ENCODE measurements around the gene FGFRL1. TPM values are rescaled to one million over a fixed set of nuclear protein-coding genes. Genes with fewer than 3 reads are reported as not detected.
"Not testable (repeated sequence)": the region's sequence is repeated elsewhere in the genome, so short reads cannot be mapped to it uniquely, and the experiment has no call there.

The FGFRL1 gene
- total RNA-seq, 1 donor from 2014 or later: 22.2 TPM

DNA sequence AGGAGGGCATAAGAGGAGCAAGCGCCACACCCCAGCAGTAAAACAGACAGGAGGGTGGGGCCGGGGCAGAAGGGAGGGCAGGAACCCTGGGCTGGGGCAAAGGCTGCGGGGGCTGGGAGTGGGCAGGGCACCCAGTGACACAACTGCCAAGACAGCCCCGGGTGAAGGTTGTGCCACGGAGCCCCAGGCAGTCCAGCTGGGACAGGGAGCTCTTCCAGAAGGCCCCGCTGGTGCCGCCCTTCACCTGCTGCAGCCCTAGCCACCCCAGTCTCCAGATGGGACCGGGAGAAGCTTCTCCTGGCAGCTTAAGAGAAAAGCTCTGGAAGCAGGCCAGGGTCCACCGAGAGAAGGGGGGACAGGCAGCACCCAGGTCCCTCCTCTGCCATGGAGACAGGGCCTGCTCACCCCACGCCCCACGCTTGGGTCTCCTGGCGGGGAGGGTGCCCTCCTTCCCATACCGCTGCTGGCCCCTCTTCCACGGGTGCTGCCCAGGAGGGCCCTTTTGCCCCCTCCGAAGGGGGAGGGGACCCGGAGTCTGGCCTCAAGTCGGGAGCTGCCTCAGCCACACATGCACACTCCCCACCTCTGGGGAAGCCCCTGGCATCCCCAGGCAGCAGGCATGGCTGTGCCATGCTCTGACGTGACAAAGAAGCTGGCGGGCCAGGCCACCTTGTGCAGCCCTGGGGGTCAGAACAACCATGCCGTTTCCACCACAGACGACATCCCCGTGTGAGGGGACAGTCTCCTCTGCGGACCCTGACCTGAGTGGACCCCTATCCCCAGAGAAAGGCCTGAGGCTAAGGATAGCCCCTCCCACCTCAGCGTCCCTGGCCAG is 39.5 kb upstream of the FGFRL1 start:
- ATAC-seq (ENCODE audit: poor library complexity) (no peak), DNase-seq (no peak)
- intact Hi-C loops (cut with DNase I): no loop called here

DNA sequence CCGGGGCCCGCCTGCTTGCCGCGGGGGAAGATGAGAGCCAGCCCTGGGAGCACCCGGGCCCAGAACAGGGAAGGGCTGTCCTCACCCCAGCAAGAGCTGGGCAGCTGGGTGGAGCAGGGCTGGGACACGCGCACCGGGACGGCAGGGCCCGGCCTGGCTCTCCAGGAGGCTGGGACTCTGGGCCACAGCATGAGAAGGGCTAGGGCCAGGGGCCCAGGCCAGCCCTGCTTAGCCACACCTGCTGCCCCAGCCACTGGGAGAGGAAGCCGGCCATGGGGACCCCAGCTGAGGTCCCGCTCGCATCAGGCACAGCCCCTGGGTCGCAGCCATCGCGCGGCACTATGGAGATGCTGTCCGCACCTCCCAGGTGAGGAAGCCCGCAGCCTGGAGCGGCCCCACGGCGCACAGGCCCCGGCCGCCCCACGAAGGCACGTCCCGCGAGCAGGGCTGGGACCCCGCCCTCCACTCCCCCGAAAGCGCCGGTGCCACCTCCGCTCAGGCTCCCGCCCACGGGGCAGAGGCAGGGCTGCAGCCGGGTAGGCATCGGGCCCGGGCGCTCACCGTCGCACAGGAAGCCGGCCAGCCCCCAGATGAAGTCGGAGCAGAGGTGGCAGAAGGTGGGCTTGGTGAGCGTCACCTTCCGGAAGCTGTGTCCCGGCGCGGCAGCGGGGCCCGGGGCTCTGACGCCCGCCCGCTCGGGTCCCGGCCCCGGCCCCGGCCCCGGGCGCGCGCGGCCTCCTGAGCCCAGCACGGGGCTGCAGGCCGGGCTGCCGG is 38.6 kb upstream of the FGFRL1 start:
- intact Hi-C loops (cut with DNase I): no loop called here
- ATAC-seq (ENCODE audit: poor library complexity) (peak; percentile 4), DNase-seq (no peak)

DNA sequence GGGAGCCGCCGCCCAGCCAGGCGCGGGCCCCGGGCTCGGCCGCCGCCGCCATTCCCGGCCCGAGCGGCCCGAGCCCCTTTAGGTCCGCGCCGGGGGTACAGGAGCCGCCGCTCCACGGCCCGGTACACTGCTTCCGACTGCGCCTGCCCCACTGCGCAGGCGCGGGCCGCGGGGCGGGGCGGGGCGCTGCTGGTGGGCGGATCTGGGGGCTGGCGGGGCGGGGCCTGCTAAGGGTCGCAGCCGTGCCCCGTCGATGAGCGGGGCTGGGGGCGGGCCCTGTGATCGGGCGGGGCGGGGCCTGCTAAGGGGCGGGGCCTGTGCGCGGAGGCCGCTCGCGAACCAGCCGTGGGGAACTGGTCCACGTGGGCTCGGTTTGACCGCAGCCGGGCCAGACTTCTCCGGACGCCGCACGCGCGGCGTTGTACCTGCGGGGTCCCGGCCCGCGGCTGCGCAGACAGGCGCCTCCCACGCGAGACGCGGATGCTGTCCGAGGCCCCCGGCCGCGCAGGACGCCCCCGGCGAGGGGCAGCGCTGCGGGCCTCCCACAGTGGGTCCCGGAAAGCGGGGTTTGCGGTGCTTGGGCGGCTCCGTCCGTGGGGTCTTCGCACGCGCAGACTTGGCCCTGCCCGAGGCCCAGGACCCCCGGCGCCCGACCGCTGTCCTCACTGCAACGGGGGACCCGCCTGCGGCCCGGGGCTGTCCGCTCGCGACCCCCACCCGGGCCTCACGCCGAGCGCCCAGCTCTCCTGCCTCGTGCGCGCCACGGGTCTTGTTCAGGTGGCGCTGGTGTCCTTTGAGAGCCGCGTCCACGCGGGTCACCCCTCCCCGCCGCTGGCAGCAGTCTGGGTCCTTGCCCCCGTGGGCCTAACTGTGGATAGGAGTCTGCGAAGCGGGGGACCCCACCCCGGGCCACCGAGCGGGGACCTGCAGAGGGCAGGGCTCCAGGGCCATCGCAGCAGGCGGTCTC is 37.7 kb upstream of the FGFRL1 start, which contains the start of gene DGKQ:
Gene DGKQ (minus strand): TSS at position 139 of the 967 bp plus-strand sequence. CDS start 87 bp downstream, at position 52.
- peak; percentile 99 for ATAC-seq (ENCODE audit: poor library complexity)
- peak; percentile 93 for DNase-seq
- intact Hi-C loops (cut with DNase I): no loop called here

DNA sequence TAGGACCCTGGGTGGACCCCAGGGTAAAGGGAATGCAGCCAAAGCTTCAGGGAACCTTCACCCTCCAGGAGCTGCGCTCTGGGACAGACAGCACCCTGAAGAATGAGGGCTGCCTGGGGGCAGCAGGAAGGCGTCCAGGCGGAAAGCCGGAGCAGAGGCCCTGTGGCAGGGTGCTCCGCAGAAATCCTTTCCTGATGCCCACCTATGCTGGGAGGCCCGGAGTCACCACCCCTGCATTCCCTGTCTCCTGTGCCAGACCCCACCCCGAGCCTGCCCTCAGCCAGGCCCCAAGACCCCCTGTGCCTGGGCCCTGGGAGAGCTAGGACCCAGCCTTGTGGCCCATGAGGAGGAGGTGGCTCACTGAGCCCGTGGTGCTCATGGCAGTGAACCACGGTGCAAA is 36.8 kb upstream of the FGFRL1 start:
- no peak for ATAC-seq (ENCODE audit: poor library complexity)
- no peak for DNase-seq
- intact Hi-C loops (cut with DNase I): no loop called here

DNA sequence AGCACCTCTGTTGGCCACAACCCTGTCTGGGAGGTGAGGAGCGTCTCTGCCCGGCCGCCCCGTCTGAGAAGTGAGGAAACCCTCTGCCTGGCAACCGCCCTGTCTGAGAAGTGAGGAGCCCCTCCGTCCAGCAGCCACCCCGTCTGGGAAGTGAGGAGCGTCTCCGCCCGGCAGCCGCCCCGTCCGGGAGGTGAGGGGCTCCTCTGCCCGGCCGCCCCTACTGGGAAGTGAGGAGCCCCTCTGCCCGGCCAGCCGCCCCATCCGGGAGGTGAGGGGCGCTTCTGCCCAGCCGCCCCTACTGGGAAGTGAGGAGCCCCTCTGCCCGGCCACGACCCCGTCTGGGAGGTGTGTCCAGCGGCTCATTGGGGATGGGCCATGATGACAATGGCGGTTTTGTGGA is 35.4 kb upstream of the FGFRL1 start:
- intact Hi-C loops (cut with DNase I); ATAC-seq (ENCODE audit: poor library complexity); DNase-seq: not testable (repeated sequence)

DNA sequence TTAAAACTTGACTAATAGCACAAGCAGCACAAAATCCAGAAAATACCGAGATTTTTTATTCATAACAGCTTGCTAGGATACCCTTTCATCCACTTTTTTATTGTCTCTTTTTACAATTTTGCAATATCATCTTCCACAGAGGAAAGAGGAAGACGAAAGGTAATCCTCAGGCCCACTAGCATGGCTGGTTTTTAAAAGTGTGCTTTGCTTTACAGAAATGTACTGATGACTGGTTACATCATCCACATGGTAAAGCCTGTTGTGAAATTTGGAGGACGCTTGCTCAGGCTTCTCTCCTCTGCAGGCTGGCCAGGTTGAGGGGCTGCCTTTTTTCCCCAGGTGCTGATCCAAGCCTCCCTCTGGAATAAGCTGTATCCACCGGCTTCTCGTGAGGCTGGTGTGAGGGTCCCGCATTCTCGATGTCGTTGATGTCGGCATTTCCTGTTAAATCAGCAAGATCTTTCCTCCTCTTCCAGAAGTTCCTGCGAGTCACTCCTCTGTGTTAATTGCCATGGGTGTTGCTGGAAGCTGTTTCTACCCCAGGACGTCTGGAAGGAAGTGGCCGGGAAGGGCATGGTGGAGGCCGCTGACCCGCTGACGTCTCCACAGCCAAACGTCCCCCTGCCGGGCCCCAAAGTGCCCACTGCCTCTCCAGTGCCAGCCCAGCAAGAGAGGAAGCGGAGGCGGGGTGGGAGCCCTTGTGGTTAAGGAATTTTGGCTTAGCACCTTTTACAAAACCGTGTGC is 32.3 kb upstream of the FGFRL1 start:
- ATAC-seq (ENCODE audit: poor library complexity) (no peak), DNase-seq (no peak)
- intact Hi-C loops (cut with DNase I): no loop called here

DNA sequence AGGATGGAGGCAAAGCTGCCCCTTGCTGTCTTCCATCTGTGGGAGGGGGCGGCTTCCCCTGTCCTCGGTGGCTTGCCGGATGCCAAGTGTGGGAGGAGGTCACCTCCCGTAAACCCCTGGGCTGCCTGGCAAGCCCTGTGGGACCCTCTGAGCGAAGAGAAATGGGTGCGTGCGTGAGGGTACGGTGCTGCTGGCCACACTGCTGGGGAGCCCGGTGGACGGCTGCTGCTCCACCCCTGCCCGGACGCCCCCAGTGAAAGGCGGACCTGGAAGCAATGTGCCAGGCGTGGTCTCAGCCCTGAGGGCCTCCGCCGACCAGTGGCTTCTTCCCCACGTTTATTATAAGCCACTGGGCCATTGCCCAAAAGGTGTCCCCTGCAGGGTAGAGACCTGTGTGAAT is 29.1 kb upstream of the FGFRL1 start:
- ATAC-seq (ENCODE audit: poor library complexity) (no peak), DNase-seq (no peak)
- intact Hi-C loops (cut with DNase I): no loop called here

DNA sequence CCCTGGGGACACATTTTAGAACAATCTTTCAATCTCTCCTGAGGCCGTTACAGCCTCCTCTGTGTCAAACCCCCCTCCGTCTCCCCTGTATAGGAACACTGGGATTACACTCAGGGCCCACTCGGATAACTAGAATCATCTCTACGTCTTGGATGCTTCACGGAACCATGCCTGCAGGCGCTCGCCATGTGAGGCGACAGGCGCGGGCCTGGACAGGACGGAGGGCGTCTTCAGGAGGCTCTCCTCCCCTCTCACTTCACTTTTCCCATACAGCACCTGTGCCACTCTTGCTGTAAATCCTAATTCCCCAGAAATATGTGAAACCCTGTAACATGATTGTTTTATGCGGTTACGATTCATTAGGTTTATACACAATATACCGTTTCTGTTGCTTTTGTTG is 28.6 kb upstream of the FGFRL1 start:
- intact Hi-C loops (cut with DNase I): no loop called here
- DNase-seq (no peak), ATAC-seq (ENCODE audit: poor library complexity) (no peak)

DNA sequence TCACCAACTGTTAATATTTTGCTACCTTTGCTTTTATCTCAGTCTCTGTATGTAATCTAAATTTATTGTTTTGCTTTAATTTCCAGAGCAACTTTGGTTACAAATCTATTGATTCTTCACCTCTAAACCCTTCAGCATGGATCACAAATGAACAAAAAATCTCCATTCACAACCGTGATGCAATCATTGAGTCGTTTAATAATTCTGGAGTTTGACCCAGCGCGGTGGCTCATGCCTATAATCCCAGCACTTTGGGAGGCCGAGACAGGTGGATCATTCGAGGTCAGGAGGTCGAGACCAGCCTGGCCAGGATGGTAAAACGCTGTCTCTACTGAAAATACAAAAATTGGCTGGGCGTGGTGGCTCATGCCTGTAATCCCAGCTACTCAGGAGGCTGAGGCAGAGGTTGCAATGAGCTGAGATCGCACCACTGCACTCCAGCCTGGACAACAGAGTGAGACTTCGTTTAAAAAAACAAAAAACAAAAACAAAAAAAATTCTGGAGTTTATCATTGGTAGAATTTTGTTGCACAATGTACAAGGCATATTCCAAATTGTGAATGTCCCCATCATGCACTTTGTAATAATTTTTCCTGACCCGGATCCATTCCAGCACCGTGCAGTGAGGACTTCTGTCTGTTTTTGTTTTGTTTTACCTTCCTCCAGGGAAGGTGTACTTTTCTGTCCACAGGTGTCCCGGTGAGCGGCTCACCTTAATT is 26.9 kb upstream of the FGFRL1 start:
- no peak for DNase-seq
- intact Hi-C loops (cut with DNase I): no loop called here

DNA sequence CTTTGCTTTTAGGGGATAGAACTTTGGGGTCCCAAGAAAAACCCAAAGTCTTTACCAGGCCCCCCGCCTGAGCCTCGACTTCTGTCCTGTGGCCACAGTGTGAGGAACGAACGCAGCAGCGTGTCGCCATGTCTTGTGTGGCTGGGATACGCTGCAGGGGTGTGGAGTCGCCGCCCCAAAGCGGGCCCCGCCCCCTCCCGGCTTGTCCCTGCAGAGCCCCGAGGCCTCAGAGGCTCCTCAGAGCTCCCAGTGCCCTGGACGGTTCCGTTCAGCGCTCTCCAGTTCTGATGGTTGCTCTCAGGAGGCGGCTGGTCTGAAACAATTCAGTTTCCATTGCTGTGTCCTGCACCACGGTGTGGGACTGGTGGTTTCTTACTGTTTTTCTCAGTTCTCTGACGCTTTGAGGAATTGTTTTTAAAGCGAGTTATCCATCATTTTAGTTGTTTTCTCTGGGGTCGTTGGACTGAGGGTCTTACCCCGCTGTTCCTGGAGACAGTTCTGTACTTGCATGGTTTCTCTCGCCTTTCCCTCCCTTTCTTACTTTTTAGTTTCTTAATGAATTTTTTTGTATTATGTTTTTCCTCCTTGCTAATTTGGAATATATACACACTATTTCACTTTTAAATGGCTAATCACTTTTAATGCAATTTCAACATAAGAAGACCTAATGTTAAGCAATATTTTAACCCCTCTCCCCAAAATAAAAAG is 26.1 kb upstream of the FGFRL1 start:
- ATAC-seq (ENCODE audit: poor library complexity) (peak; percentile 79), DNase-seq (peak; percentile 87)
- intact Hi-C loops (cut with DNase I): no loop called here

More for the DNA sequence above, 26.9 kb upstream of the FGFRL1 start:
- ATAC-seq (ENCODE audit: poor library complexity): no peak

DNA sequence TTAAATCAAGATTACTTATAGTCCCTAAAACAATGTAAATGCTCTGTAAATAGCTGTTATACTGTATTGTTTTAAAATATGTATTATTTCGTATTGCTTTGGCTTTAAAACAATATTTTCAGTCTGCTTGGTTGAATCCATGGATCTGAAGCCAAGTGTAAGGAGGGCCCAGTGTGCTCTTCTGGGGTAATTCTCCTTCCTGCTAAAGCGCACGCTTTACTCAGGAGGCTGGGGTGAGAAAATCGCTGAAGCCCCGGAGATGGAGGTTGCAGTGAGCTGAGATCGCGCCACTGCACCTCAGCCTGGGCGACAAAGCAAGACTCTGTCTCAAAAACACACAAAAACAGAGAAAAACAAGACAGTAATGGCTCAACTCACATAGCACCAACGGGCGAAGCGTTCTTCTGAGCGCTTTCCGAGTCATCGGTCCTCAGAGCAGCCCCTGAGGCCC is 25.0 kb upstream of the FGFRL1 start:
- no peak for DNase-seq
- intact Hi-C loops (cut with DNase I): no loop called here
- ATAC-seq (ENCODE audit: poor library complexity): peak; percentile 30

DNA sequence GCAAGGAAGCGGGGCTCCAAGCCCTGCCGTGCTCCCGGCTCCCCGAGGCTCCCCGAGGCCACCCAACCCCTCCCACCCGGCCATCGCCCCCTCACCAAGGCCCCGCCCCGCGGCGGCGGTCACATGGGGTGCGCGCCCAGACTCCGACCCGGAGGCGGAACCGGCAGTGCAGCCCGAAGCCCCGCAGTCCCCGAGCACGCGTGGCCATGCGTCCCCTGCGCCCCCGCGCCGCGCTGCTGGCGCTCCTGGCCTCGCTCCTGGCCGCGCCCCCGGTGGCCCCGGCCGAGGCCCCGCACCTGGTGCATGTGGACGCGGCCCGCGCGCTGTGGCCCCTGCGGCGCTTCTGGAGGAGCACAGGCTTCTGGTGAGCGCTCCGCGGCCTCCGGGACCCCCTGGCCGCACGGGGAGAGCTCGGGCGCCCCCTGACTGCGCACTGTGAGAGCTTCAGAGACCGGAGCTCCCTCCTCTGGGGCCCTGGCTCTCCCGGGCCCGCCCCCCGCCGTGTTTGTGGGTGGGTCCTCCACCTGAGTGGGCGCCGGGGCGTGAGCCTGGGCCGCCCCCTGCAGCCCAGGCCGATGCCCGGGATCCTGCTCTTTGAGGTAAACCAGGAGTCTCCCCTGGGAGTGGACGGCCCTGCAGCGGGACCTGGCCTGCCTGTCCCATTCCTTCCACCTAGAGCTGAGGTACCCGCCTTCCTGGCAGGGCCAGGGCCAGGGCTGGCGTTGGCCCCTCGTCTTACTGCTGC is 24.4 kb upstream of the FGFRL1 start, which contains the start of gene IDUA:
Gene IDUA (plus strand): TSS at position 166 of the 745 bp plus-strand sequence. CDS start 41 bp downstream, at position 207.
- DNase-seq (peak; percentile 87), ATAC-seq (ENCODE audit: poor library complexity) (peak; percentile 88)
- intact Hi-C loops (cut with DNase I): no loop called here

DNA sequence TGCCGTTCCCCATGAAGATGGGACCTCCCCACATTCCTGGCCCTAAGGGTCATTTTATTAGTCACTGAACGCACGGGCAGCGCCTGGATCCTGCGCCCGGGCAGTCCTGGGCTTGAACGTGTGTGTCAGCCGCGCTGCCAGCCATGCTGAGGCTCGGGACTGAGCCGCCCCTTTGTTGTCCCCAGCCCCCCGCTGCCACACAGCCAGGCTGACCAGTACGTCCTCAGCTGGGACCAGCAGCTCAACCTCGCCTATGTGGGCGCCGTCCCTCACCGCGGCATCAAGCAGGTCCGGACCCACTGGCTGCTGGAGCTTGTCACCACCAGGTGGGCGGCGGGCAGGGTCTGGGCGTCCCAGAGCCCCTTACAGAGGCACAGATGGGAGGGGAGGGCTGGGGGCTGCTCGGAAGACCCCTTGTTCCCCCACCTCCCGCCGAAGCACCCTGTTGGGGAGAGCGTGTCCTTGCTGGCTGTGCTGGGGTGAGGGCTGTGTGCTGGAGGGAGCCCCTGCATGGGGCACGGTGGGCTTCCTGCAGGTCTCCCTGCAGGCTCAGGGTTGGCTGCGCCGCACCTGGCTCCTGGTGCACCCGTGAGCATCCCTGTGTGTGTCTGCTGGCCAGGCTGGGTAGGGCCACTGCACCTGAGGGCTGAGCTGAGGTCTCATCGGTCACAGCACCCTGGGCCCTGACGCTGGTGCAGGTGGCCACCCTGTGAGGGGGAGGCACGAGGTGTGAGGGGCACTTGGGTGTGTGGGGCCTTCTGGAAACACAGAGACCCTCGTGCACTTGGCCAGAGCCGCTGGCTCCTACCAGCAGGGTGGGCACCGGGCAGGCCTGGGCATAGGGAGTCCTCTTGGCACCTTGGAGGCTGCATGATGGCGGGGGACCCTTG is 23.6 kb upstream of the FGFRL1 start:
- ATAC-seq (ENCODE audit: poor library complexity) (no peak), DNase-seq (no peak)
- intact Hi-C loops (cut with DNase I): no loop called here

DNA sequence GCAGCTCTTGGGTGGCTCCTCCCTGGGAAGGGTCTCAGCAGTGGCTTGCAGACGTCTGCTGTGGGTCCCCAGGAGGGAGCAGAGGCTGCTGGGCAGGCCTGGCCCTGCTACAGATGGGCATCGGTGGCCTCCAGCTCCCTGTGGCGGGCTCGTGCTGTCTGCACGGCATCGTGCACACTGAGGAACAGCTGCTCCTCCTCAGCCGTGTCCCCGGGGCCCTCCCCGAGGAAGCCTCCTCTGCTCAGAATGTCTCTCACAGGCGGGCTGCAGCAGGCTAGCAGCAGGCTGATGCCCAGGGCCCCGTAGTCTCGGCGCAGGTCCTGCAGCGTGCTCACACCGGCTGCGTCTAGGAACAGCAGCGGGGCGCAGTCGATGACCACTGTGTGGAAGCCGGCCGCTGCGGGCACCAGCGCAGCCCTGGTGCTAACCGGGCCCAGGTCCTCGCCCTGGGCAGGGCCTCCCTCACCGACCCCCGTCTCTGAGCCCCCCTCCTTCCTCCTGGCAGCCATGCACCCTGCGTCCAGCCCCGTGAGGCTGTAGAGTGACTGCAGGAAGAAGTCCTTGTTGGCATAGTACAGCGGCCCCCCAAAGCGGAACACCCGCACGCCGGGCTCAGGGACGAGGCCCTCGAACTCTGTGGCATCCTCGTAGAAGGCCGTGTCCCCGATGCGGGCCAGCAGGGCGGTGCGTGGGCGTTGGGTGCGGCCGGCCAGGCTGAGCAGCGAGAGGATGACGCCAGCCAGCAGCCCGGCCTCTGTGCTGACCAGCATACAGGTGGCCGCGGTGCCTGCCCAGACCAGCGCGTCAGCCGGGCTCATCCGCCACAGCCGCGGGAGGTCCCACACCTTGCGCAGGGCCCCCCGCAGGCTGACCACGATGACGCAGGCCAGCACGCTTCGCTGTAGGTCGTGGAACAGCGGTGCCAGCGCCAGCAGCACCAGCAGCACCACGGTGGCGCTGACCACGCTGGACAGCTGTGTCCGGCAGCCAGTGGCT is 22.4 kb upstream of the FGFRL1 start:
- intact Hi-C loops (cut with DNase I): no loop called here
- ATAC-seq (ENCODE audit: poor library complexity): no peak
- no peak for DNase-seq

Data from Right ventricle myocardium superior (tissue), 1 donor.